Occipital lobe (tissue), 2 donors: ENCODE data around the gene TFEB. TPM values are rescaled to one million over a fixed set of nuclear protein-coding genes. Genes with fewer than 3 reads are reported as not detected.

Experiments
- DNase-seq: peaks from one replicate; lab custom pipeline; 2025; lab: John Stamatoyannopoulos, UW
- total RNA-seq: library from RNA; depleted of rRNA; stranded (reverse); fragments of >200 nt; gene quantifications from one replicate; pipeline ENCODE4 v1.2.3, GENCODE V29; 2014

The TFEB gene
- total RNA-seq, 1 donor from 2014 or later: 3.4 TPM

DNA sequence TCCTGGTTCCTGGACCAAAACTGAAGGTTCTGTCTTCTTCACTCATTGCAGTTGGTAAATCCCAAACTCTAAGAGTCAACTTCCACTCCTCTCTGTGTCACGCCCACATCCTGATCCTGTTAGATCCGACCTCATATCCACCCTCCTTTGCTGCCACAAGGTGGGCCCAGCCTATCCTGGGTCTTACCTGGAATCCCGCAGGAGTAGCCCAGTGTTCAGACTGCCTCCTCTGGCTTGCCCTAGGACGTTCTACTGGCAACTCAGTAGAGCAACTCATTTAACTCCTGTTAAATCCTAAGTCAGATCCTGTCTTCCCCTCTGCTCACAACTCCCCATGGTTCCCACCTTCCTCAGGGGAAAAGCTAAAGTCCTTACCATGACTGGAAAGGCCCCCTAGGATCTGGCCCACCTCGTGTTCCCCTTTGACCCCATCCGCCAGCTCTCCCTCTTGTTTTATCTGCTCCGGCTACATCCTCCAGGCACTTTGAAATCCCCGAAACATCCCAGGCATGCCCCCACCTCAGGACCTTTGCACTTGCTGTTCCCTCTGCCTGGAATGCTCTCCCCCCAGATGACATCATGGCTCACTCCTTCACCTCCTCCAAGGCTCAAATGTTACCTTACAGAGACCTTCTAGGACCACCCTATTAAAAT lies 43.9 kb downstream of the TFEB start:
- no peak for DNase-seq

DNA sequence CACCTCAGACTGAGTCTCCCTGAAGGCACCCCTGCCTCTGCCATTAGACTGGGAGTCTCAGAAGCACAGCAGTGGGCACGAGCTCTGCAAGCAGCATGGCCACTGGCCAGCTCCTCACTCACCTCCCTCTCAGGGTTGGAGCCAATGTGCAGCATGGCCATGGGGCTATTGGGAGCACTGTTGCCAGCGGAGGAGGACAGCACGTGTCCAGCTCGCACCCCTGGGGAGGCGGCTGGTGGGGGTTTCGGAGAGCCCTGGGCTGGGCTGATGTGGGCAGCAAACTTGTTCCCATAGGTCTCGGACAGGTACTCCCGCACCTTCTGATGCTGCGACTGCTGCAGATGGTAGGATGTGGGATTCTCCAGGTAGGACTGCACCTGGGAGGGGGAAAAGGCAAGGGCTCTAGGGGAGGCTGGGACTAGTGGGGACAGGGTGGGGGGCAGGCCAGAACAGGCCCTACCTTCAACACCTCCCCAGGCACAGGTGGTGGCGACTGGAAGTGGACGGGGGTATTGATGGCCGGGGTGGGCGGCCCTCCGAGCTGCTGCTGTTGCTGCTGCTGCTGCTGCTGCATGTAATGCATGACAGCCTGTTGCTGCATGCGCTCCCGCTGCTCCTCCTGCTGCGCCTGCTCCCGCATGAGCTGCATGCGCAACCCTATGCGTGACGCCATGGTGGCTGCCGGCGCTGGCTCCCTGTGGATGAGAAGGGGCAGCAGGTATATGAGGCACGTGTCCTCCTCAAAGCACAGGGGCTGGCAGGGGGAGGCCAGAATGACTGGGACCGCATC lies 44.7 kb downstream of the TFEB start:
- DNase-seq: no peak

GRCh38 chr6:41689171-41690008 lies 46.0 kb downstream of the TFEB start:
- no peak for DNase-seq

DNA sequence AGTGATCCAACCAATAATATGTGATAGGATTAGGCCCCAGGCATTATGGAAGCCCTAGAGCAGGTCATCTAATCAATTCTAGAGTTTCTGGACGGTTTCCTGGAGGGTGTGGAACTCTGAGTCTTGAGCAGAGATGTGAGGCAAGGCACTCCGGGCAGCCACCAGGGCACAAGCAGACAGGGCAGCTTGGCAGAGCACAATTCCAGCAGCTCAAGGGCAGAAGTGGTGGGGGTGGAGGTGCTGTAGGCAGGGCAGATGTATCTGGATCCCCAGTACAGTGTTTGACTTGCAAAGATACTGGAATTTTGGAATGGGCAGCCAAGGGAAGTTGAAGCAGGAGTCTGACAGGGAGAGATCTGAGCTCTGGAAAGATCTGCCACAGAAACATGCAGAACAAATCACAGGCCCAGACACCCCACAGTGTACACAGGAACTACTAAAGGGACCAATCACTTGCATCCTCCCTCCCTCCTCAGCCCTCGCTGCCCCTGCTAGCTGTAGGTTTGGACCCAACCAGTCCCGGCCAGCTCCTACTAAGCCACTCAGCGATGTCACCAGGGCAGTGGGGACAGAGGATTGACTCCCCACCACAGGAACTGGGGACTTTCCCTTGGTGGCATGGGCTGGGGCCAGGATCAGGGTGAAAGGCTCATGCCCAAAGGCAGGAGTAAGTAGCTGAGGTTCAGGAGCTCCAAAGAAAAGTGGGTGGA lies 47.0 kb downstream of the TFEB start:
- DNase-seq: no peak

DNA sequence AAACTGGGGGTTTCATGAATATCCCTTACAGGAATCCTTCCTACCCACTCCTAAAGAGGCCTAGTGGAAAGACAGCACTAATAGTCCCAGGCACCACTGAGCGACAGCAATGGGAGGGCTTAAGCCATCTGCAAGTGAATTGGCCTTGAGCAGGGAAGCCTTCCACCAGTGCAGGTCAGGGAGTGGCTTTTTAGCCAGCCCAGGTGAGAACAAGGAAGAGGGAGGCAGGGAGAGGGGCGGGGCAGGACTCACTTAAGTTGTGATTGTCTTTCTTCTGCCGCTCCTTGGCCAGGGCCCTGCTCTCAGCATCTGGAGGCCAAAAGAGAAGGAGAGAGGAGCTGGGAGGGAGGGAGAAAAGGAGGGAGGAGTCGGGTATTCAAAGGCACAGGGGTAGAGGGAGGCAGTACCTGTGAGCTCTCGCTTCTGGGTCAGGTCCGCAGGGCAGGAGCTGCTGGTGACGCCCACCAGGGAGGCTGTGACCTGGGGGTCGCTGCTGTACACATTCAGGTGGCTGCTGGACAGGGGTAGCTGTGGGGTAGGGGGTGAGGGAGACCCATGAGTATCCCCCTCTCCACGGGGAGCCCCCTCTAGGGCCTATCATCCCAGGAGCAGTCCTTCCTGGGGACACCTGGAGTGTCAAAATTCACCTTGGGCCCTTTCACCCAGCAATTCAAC lies 47.8 kb downstream of the TFEB start:
- DNase-seq: no peak

- no peak for DNase-seq
Observed at GRCh38 chr6:41685641-41686380, 49.6 kb downstream of the TFEB start.

GRCh38 chr6:41684311-41685180 lies 50.9 kb downstream of the TFEB start:
- DNase-seq: no peak

- DNase-seq: peak; percentile 66
Observed at GRCh38 chr6:41683523-41684310, 51.7 kb downstream of the TFEB start.

- DNase-seq: no peak
Observed at GRCh38 chr6:41683273-41683522, 52.2 kb downstream of the TFEB start.

DNA sequence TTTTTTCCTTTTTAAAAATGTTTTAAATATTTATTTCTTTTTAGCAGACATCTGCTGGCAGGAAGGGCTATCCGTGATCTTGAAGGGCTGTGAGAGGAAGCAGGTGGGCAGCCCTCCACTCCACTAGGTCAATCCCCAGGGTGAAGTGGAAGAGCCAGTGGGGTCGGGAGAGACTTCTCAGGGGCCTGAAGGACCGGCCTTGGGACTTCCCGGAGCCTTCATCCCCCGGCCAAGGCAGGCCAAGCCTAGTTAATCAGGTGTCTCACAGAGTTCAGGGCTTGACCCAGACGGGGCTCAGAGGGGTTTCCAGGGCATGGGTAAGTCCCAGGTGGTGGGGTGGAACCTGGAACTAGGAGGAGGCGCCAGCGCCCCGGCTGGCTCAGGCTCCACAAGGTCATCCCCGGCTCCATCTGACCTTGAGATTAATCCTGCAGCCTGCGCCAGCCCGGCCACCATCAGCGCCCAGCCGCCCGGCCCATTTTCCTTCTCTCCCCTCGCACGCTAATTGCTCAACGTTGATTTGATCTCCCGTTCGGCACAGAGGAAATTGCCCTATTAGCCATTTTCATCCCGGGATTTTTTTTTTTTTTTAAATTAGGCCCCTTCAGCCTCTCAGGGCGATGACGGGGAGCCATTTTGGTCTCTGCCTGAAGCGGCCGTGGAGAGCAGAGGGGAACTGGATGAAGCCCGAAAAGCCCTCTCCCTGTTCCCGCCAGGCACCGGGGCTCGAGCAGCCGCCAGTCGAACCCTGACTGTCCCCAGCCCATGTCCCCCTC lies 52.7 kb downstream of the TFEB start:
- no peak for DNase-seq

DNA sequence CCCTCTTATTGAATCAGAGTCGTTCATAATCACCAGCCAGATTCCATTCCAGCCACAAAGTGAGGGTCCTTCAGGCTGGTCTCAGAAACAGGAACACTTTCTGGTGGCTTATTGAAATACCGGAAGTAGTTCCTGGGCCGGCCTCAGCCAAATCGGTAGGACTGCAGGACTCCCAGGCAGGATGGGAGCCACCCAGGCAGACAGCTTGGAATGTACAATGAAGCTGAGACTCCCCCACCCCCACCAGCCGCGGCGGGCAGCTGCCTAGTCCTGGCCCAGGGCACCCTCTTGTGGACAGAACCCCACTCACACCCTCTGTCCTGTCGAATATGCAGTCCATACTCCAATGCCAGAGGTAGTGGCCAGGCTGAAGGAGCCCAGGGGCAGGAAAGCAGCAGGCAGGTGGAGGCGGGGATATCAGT lies 53.3 kb downstream of the TFEB start:
- DNase-seq: peak; percentile 79

GRCh38 chr6:41680182-41680965 lies 55.0 kb downstream of the TFEB start:
- no peak for DNase-seq

- DNase-seq: no peak
Observed at GRCh38 chr6:41679696-41680095, 55.7 kb downstream of the TFEB start.

DNA sequence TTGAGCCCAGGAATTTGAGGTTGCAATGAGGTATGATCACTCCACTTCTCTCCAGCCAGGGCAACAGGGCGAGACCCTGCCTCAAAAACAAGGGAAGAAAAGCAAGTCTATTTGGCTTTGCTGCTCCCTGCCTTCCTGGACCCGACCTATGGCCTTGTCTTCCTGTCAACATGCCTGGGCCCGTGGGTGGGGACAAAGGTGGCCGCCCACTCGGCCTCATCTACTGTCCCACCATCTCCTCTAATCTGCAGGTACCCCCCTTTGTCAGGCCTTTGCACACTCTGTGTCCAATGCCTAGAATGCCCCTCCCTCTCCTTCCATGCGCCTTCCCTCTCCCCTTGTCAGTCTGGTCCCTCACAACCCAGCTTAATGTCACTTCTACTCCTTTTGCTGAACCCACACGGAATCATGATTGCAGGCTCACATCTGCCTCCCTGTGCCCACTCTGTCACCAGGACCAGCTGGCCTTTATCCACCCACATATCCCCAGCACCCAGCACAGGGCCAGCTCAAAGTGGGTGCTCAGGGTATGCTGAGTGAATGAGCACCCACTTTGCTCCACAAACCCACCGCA lies 56.8 kb downstream of the TFEB start:
- no peak for DNase-seq

DNA sequence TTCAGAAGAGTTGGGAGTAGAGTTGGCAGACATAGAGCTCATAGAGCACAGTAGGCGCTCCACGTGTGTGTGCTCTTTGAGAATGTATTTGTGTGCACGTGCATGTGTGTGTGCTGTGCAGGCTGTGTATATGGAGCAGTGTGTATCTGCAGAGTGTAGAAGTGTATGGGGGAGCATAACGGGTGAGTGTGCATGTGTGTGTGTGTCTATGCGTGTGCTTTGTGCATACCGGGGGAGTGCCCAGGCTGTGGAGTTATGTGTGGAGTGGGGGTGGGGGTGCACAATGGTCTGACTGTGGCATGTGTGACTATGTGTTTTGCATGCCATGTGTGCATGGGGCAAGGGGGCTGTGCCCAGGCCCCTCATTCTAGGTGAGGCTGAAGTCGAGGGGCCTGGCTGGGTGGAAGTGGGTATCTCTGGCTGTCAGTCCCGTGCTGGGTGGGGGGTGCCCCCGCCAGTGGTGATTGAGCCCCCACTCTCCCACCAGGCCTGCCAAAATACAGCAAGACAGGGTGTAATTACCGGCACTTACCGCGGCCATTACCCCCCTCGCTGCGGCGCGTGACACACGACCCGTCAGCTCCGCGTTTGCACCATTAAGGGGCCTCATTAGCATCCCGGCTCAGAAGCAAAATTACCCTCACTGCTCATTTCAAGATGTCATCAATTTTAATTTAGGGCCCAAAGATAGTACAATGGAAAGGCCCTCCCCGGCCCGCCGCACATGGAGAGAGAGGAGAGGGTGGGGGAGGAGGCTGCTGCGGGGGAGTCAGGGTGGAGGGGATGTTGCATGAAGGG lies 58.1 kb downstream of the TFEB start:
- no peak for DNase-seq

GRCh38 chr6:41676431-41676830 lies 59.0 kb downstream of the TFEB start:
- DNase-seq: no peak
